Measurements from ENCODE around the gene RBM38.

Gene RBM38

GRCh38 chr20:57395111-57395966 lies 4.1 kb downstream of the RBM38 start:
- peak overlapping the region; percentile 75 for H2AK5ac ChIP-seq (ENCODE audit: low read length, severe bottlenecking)
- H2BK12ac ChIP-seq (ENCODE audit: low read length in 2 of 2) = no peak overlapping the region
- peak overlapping the region; percentile 8 for H4K8ac ChIP-seq (ENCODE audit: low read length)
- H3K23ac ChIP-seq (ENCODE audit: low read length in 2 of 2) = no peak overlapping the region
- no peak overlapping the region for H2BK120ac ChIP-seq (ENCODE audit: low read depth, low read length)
- H3K9ac ChIP-seq (ENCODE audit: low read length) = peak overlapping the region; percentile 88
- no peak overlapping the region for H2AFZ ChIP-seq (ENCODE audit: low read depth, low read length)
- WGBS = 79% methylated on average over 31 of the region's 31 CpGs
- H2BK5ac ChIP-seq (ENCODE audit: low read depth, low read length, poor library complexity, severe bottlenecking) = no peak overlapping the region
- no peaks in the 10 kb centered on the region for H3K9me3 ChIP-seq (ENCODE audit: control insufficient read depth, low read length)
- H3K4me3 ChIP-seq (ENCODE audit: insufficient read depth in 1 of 2, low read depth in 1 of 2, low read length in 2 of 2) = peak overlapping the region in 1 of 2 experiments; percentile 26
- H3K4me1 ChIP-seq (ENCODE audit: control insufficient read depth, insufficient read depth, low read depth, low read length) = peaks cover 75% of the 10 kb centered on the region
- no peak overlapping the region for H3K4ac ChIP-seq (ENCODE audit: low read depth in 1 of 2, low read length in 2 of 2)
- peaks cover 32 to 73% of the 10 kb centered on the region in 2 experiments for H3K36me3 ChIP-seq (ENCODE audit: control insufficient read depth in 1 of 2, insufficient read depth in 2 of 2, low read depth in 1 of 2, low read length in 2 of 2)
- H2BK15ac ChIP-seq (ENCODE audit: low read depth, poor library complexity, severe bottlenecking) = no peak overlapping the region
- H3K4me2 ChIP-seq (ENCODE audit: low read length, poor library complexity, severe bottlenecking) = peak overlapping the region; percentile 40
- no peak overlapping the region for H3K18ac ChIP-seq (ENCODE audit: low read depth in 1 of 2, low read length in 2 of 2)
- peaks cover 34% of the 10 kb centered on the region for H3K79me1 ChIP-seq (replicated peaks; ENCODE audit: low read length, poor library complexity, severe bottlenecking)
- H3K14ac ChIP-seq (ENCODE audit: low read length in 2 of 2) = peak overlapping the region in 1 of 2 experiments; percentile 41
- no peaks in the 10 kb centered on the region for H3K27me3 ChIP-seq (ENCODE audit: control insufficient read depth in 1 of 2, insufficient read depth in 1 of 2, low read length in 2 of 2)
- peak overlapping the region; percentile 44 for H3K27ac ChIP-seq (ENCODE audit: low read length, poor library complexity, severe bottlenecking)
- no peak for DNase-seq
- H4K91ac ChIP-seq (ENCODE audit: low read length) = no peak overlapping the region

GRCh38 chr20:57396212-57396983 lies 5.2 kb downstream of the RBM38 start:
- Histone ChIP-seq H2AFZ (ENCODE audit: low read depth, low read length) (no peak overlapping the region), H2BK5ac (ENCODE audit: low read depth, low read length, poor library complexity, severe bottlenecking) (no peak overlapping the region), H3K23ac (ENCODE audit: low read length in 2 of 2) (no peak overlapping the region), H3K27me3 (ENCODE audit: control insufficient read depth in 1 of 2, insufficient read depth in 1 of 2, low read length in 2 of 2) (no peaks in the 10 kb centered on the region), H3K27ac (ENCODE audit: low read length, poor library complexity, severe bottlenecking) (peak overlapping the region; percentile 30), H3K4me2 (ENCODE audit: low read length, poor library complexity, severe bottlenecking) (no peak overlapping the region), H3K4me3 (ENCODE audit: insufficient read depth in 1 of 2, low read depth in 1 of 2, low read length in 2 of 2) (peak overlapping the region in 1 of 2 experiments; percentile 26), H2BK12ac (ENCODE audit: low read length in 2 of 2) (no peak overlapping the region), H3K4ac (ENCODE audit: low read depth in 1 of 2, low read length in 2 of 2) (no peak overlapping the region), H2BK120ac (ENCODE audit: low read depth, low read length) (no peak overlapping the region), H4K8ac (ENCODE audit: low read length) (no peak overlapping the region), H3K4me1 (ENCODE audit: control insufficient read depth, insufficient read depth, low read depth, low read length) (peaks cover 83% of the 10 kb centered on the region), H3K14ac (ENCODE audit: low read length in 2 of 2) (no peak overlapping the region), H2AK5ac (ENCODE audit: low read length, severe bottlenecking) (peak overlapping the region; percentile 85), H2BK15ac (ENCODE audit: low read depth, poor library complexity, severe bottlenecking) (no peak overlapping the region), H3K18ac (ENCODE audit: low read depth in 1 of 2, low read length in 2 of 2) (no peak overlapping the region), H3K79me1 (replicated peaks; ENCODE audit: low read length, poor library complexity, severe bottlenecking) (peaks cover 36% of the 10 kb centered on the region), H4K91ac (ENCODE audit: low read length) (no peak overlapping the region), H3K9ac (ENCODE audit: low read length) (peak overlapping the region; percentile 88), H3K36me3 (ENCODE audit: control insufficient read depth in 1 of 2, insufficient read depth in 2 of 2, low read depth in 1 of 2, low read length in 2 of 2) (peaks cover 33 to 84% of the 10 kb centered on the region in 2 experiments), H3K9me3 (ENCODE audit: control insufficient read depth, low read length) (no peaks in the 10 kb centered on the region)
- WGBS = 99% methylated on average over 15 of the region's 16 CpGs
- DNase-seq = no peak

- whole genome bisulfite sequencing = 83% methylated on average over 16 of the region's 16 CpGs
- Histone ChIP-seq H4K8ac (ENCODE audit: low read length) (no peak overlapping the region), H3K23ac (ENCODE audit: low read length in 2 of 2) (no peak overlapping the region)
Observed at GRCh38 chr20:57396984-57397692, 5.9 kb downstream of the RBM38 start.

More at GRCh38 chr20:57396984-57397692, 5.9 kb downstream of the RBM38 start:
- H3K36me3 ChIP-seq (ENCODE audit: control insufficient read depth in 1 of 2, insufficient read depth in 2 of 2, low read depth in 1 of 2, low read length in 2 of 2) = peaks cover 33 to 90% of the 10 kb centered on the region in 2 experiments
- no peak overlapping the region for H2BK12ac ChIP-seq (ENCODE audit: low read length in 2 of 2)
- no peak overlapping the region for H2BK5ac ChIP-seq (ENCODE audit: low read depth, low read length, poor library complexity, severe bottlenecking)
- DNase-seq = no peak
- no peak overlapping the region for H2BK15ac ChIP-seq (ENCODE audit: low read depth, poor library complexity, severe bottlenecking)
- H3K14ac ChIP-seq (ENCODE audit: low read length in 2 of 2) = no peak overlapping the region
- H2AFZ ChIP-seq (ENCODE audit: low read depth, low read length) = no peak overlapping the region
- H3K18ac ChIP-seq (ENCODE audit: low read depth in 1 of 2, low read length in 2 of 2) = no peak overlapping the region
- no peaks in the 10 kb centered on the region for H3K27me3 ChIP-seq (ENCODE audit: control insufficient read depth in 1 of 2, insufficient read depth in 1 of 2, low read length in 2 of 2)
- H3K4me2 ChIP-seq (ENCODE audit: low read length, poor library complexity, severe bottlenecking) = no peak overlapping the region
- H3K27ac ChIP-seq (ENCODE audit: low read length, poor library complexity, severe bottlenecking) = no peak overlapping the region
- H2BK120ac ChIP-seq (ENCODE audit: low read depth, low read length) = no peak overlapping the region
- H3K4ac ChIP-seq (ENCODE audit: low read depth in 1 of 2, low read length in 2 of 2) = no peak overlapping the region
- H3K79me1 ChIP-seq (replicated peaks; ENCODE audit: low read length, poor library complexity, severe bottlenecking) = peaks cover 41% of the 10 kb centered on the region
- H3K9ac ChIP-seq (ENCODE audit: low read length) = no peak overlapping the region
- H3K4me1 ChIP-seq (ENCODE audit: control insufficient read depth, insufficient read depth, low read depth, low read length) = peaks cover 86% of the 10 kb centered on the region
- H2AK5ac ChIP-seq (ENCODE audit: low read length, severe bottlenecking) = peak overlapping the region; percentile 36
- no peak overlapping the region for H3K4me3 ChIP-seq (ENCODE audit: insufficient read depth in 1 of 2, low read depth in 1 of 2, low read length in 2 of 2)
- no peak overlapping the region for H4K91ac ChIP-seq (ENCODE audit: low read length)
- no peaks in the 10 kb centered on the region for H3K9me3 ChIP-seq (ENCODE audit: control insufficient read depth, low read length)

Data from mesenchymal stem cell (in vitro differentiated cells and primary cell).